A673 (cell line): ENCODE measurements around the gene PRTFDC1.

Experiments used
- CTCF ChIP-seq: fragments of 300-800, 200-600 bp; sonication (generic); conservative IDR thresholded peaks from 2 replicates; pipeline ENCODE4 v1.5.1; 2017; ENCODE audit warnings: low read depth, mild to moderate bottlenecking, antibody characterized with exemption, low read length, moderate library complexity, mixed read lengths
- EZH2 ChIP-seq: fragments of 200-600 bp; sonication (generic); IDR thresholded peaks from 2 replicates; pipeline ENCODE4 v1.6.1; 2017; ENCODE audit warnings: borderline replicate concordance, low read depth, mild to moderate bottlenecking, mixed read lengths, antibody characterized with exemption, low read length; ENCODE audit not compliant: poor library complexity, severe bottlenecking

- TF ChIP-seq CTCF (no peak), EZH2 (no peak)
Observed at GRCh38 chr10:24894728-24895127, 57.7 kb downstream of the PRTFDC1 start.
